Retinal pigment epithelial cell (primary cell): Measurements from ENCODE around the gene SLAIN2.

Experiments used
- DNase-seq: peaks from one replicate; pipeline ENCODE4 v3.0.0-alpha.2; 2010; ENCODE audit warnings: low read depth
- H3K4me3 ChIP-seq: 2 replicates; pipeline ENCODE4 v1.5.1; 2011; ENCODE audit warnings: mild to moderate bottlenecking, low read length, control low read depth, moderate library complexity
- TF ChIP-seq, protein P1 (sequence below): conservative IDR thresholded peaks from 2 replicates; pipeline ENCODE4 v1.5.1; 2011; ENCODE audit warnings: low read depth, low read length, control low read depth, inconsistent platforms

Gene SLAIN2

GRCh38 chr4:48324281-48324680, 17.0 kb upstream of the SLAIN2 start:
- no peak for DNase-seq
- TF ChIP-seq, protein P1, sequence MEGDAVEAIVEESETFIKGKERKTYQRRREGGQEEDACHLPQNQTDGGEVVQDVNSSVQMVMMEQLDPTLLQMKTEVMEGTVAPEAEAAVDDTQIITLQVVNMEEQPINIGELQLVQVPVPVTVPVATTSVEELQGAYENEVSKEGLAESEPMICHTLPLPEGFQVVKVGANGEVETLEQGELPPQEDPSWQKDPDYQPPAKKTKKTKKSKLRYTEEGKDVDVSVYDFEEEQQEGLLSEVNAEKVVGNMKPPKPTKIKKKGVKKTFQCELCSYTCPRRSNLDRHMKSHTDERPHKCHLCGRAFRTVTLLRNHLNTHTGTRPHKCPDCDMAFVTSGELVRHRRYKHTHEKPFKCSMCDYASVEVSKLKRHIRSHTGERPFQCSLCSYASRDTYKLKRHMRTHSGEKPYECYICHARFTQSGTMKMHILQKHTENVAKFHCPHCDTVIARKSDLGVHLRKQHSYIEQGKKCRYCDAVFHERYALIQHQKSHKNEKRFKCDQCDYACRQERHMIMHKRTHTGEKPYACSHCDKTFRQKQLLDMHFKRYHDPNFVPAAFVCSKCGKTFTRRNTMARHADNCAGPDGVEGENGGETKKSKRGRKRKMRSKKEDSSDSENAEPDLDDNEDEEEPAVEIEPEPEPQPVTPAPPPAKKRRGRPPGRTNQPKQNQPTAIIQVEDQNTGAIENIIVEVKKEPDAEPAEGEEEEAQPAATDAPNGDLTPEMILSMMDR = no peak
- H3K4me3 ChIP-seq = no peak overlapping the region

DNA sequence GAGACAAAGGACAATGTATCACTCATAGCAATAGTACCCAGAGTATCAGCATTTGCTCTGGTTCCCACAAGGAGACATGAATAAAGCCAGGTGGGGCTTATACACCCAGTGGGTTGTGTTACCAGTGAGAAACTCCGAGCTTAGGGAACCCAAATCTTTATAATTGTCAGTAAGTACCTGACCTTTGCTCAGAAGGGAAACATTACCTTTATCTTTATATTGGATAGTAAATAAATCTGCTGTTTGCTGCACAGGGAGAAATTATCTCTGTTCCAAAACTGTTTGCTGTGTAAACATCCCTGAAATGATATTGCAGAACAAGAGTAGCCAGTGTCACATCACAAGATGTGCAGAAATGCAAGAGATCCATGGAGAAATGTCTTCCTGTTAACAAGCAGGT, 12.1 kb upstream of the SLAIN2 start:
- DNase-seq = no peak
- TF ChIP-seq, protein P1 = no peak
- no peak overlapping the region for H3K4me3 ChIP-seq

- DNase-seq = peak; percentile 82
- TF ChIP-seq, protein P1 = no peak
These were observed 11.4 kb upstream of the SLAIN2 start for GRCh38 chr4:48329976-48330375.

GRCh38 chr4:48331577-48332330, 9.6 kb upstream of the SLAIN2 start:
- DNase-seq = no peak
- no peak overlapping the region for H3K4me3 ChIP-seq
- TF ChIP-seq, protein P1 = no peak

More at GRCh38 chr4:48329976-48330375, 11.4 kb upstream of the SLAIN2 start:
- no peak overlapping the region for H3K4me3 ChIP-seq

DNA sequence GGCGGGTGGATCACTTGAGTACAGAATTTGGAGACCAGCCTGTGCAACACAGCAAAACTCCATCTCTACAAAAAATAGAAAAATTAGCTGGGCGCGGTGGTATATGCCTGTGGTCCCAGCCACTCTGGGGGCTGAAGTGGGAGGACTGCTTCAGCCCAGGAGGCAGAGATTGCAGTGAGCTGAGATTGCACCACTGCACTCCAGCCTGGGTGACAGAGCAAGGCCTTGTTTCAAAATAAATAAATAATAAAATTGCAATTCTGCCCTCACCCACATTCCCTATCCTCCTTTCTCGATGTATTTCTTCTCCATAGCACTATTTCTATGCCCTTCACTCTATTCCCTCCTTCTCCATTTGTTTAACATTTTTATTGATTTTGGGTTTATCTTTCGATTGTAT, 8.7 kb upstream of the SLAIN2 start:
- no peak for DNase-seq
- H3K4me3 ChIP-seq = no peak overlapping the region

DNA sequence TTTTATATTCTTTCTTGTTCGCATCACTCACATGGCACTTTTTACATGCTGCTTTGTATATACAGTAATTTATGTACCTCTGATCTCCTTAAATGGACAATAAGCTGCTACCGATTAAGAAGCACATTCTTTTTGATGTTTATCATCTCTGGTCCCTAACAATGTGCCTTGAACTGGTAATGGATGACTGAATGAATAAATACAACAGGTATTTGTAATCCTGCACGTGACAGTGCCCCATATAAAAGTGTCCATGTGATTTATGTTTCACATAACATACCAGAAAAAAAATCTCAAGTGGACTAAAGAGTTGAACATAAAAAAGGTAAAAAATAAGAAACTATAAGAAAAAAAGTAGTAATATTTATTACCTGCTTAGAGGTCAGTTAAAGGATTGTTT, 7.7 kb upstream of the SLAIN2 start:
- TF ChIP-seq, protein P1 = no peak
- DNase-seq = no peak
- no peak overlapping the region for H3K4me3 ChIP-seq

More for the DNA sequence above, 8.7 kb upstream of the SLAIN2 start:
- TF ChIP-seq, protein P1 = no peak

- no peak overlapping the region for H3K4me3 ChIP-seq
- TF ChIP-seq, protein P1 = no peak
- no peak for DNase-seq
These were observed 7.1 kb upstream of the SLAIN2 start for GRCh38 chr4:48334236-48334635.
